NCI-H1417 treated with DMSO at 0.1 percent for 48 hours (cell line): ENCODE results near the gene DCBLD2.

Experiments used
- DNase-seq: peaks from one replicate; lab custom pipeline; 2025; lab: John Stamatoyannopoulos, UW

The DCBLD2 gene

GRCh38 chr3:98793971-98794370 lies 107.5 kb downstream of the DCBLD2 start:
- DNase-seq, result no peak

- DNase-seq, result no peak
These were observed 109.9 kb downstream of the DCBLD2 start for GRCh38 chr3:98791341-98792325.

GRCh38 chr3:98788651-98789050 lies 112.8 kb downstream of the DCBLD2 start:
- DNase-seq, result no peak

GRCh38 chr3:98787181-98787580 lies 114.3 kb downstream of the DCBLD2 start:
- no peak for DNase-seq

GRCh38 chr3:98786364-98787006 lies 115.0 kb downstream of the DCBLD2 start:
- DNase-seq, result no peak

GRCh38 chr3:98784666-98785600 lies 116.6 kb downstream of the DCBLD2 start:
- DNase-seq, result no peak

GRCh38 chr3:98784042-98784441 lies 117.5 kb downstream of the DCBLD2 start:
- no peak for DNase-seq

- no peak for DNase-seq
These were observed 118.5 kb downstream of the DCBLD2 start for GRCh38 chr3:98782824-98783500.

GRCh38 chr3:98780343-98780742 lies 121.2 kb downstream of the DCBLD2 start:
- no peak for DNase-seq

- no peak for DNase-seq
These were observed 121.8 kb downstream of the DCBLD2 start for GRCh38 chr3:98779541-98780335.

GRCh38 chr3:98778852-98779413 lies 122.6 kb downstream of the DCBLD2 start:
- DNase-seq, result no peak

GRCh38 chr3:98778383-98778782 lies 123.1 kb downstream of the DCBLD2 start:
- no peak for DNase-seq

GRCh38 chr3:98777801-98778220 lies 123.7 kb downstream of the DCBLD2 start:
- no peak for DNase-seq

- no peak for DNase-seq
These were observed 124.2 kb downstream of the DCBLD2 start for GRCh38 chr3:98777286-98777685.

- DNase-seq, result no peak
These were observed 125.4 kb downstream of the DCBLD2 start for GRCh38 chr3:98776140-98776493.

- DNase-seq, result no peak
These were observed 125.9 kb downstream of the DCBLD2 start for GRCh38 chr3:98775459-98776139.

GRCh38 chr3:98772022-98772421 lies 129.5 kb downstream of the DCBLD2 start:
- DNase-seq, result no peak

GRCh38 chr3:98770261-98771039 lies 131.0 kb downstream of the DCBLD2 start:
- no peak for DNase-seq

GRCh38 chr3:98769448-98769847 lies 132.0 kb downstream of the DCBLD2 start:
- no peak for DNase-seq
